Measurements from ENCODE around the gene AHSA1. TPM values are rescaled to one million over a fixed set of nuclear protein-coding genes. Genes with fewer than 3 reads are reported as not detected.

AHSA1 gene
- total and polyA plus RNA-seq, 8 donors, result 47.2 to 109 (median 77.5) TPM

DNA sequence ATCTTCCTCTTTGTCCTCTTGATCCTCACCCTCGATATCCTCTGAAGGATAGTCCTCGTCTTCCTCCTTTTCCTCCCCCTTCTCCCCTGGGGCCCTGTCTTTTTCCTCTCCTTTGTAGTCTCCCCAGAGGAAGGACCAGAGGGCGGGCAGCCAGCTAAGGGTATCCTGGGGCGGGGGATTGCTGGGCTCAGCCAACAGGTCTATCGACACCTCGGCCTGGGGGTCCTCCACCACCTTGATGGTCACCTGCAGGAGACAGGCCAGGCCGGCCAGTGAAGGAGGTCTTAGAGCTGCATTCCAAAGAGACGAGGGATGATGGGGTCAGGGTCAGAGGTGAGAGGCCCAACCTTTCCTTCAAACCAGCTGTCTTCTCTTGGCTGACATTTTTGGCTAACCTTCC, 24.5 kb downstream of the AHSA1 start:
- H3K36me3 ChIP-seq, result no peaks in the 10 kb centered on the region
- WGBS, 5 donors, result 75 to 83% (median 79%) methylated on average over 7 to 8 of the region's 8 CpGs

DNA sequence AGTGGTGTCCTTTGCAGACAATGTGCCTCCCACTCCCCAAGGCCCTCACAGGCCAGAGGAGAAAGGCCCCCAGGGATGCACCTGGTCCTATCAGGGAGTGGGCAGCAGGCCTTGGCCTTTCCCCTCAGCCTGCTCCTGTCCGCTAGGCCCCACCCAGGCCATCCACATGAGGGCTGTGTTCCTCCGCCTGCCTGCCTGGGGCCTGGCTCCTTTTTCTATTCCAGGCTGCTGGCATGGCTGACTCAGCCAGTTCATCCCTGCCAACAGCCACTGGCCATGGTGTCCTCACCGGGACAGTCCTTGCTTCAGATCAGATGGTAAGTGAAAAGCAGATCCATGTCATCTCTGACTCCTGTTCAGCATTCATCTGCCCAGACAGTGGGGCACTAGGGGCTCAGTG, 27.4 kb downstream of the AHSA1 start:
- intact Hi-C loops (cut with DNase I; ENCODE audit: low total_unique reads), result no loop called here
- no peak overlapping the region for H3K4me3 ChIP-seq
- WGBS, 5 donors, result 87 to 94% (median 90%) methylated on average over 3 of the region's 3 CpGs
- no peaks in the 10 kb centered on the region for H3K27me3 ChIP-seq
- no peak for DNase-seq
- no peak overlapping the region for H3K27ac ChIP-seq
- no peaks in the 10 kb centered on the region for H3K36me3 ChIP-seq
- no peak for TF ChIP-seq POLR2AphosphoS5 (IDR thresholded peaks at IDR 0.05)
- no peak for TF ChIP-seq EP300 (IDR thresholded peaks at IDR 0.05)
- no peak for TF ChIP-seq POLR2A (IDR thresholded peaks at IDR 0.05)
- TF ChIP-seq, protein P1, sequence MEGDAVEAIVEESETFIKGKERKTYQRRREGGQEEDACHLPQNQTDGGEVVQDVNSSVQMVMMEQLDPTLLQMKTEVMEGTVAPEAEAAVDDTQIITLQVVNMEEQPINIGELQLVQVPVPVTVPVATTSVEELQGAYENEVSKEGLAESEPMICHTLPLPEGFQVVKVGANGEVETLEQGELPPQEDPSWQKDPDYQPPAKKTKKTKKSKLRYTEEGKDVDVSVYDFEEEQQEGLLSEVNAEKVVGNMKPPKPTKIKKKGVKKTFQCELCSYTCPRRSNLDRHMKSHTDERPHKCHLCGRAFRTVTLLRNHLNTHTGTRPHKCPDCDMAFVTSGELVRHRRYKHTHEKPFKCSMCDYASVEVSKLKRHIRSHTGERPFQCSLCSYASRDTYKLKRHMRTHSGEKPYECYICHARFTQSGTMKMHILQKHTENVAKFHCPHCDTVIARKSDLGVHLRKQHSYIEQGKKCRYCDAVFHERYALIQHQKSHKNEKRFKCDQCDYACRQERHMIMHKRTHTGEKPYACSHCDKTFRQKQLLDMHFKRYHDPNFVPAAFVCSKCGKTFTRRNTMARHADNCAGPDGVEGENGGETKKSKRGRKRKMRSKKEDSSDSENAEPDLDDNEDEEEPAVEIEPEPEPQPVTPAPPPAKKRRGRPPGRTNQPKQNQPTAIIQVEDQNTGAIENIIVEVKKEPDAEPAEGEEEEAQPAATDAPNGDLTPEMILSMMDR (IDR thresholded peaks at IDR 0.05), result no peak
- H3K4me1 ChIP-seq, result no peaks in the 10 kb centered on the region
- no peaks in the 10 kb centered on the region for H3K9me3 ChIP-seq

More for the DNA sequence above, 24.5 kb downstream of the AHSA1 start:
- Histone ChIP-seq H3K9me3 (no peaks in the 10 kb centered on the region), H3K27me3 (no peaks in the 10 kb centered on the region), H3K27ac (no peak overlapping the region), H3K4me3 (no peak overlapping the region), H3K4me1 (no peaks in the 10 kb centered on the region)
- TF ChIP-seq POLR2AphosphoS5 (IDR thresholded peaks at IDR 0.05) (no peak), EP300 (IDR thresholded peaks at IDR 0.05) (no peak), POLR2A (IDR thresholded peaks at IDR 0.05) (no peak)
- TF ChIP-seq, protein P1 (IDR thresholded peaks at IDR 0.05), result no peak
- no peak for DNase-seq
- intact Hi-C loops (cut with DNase I; ENCODE audit: low total_unique reads), result no loop called here

DNA sequence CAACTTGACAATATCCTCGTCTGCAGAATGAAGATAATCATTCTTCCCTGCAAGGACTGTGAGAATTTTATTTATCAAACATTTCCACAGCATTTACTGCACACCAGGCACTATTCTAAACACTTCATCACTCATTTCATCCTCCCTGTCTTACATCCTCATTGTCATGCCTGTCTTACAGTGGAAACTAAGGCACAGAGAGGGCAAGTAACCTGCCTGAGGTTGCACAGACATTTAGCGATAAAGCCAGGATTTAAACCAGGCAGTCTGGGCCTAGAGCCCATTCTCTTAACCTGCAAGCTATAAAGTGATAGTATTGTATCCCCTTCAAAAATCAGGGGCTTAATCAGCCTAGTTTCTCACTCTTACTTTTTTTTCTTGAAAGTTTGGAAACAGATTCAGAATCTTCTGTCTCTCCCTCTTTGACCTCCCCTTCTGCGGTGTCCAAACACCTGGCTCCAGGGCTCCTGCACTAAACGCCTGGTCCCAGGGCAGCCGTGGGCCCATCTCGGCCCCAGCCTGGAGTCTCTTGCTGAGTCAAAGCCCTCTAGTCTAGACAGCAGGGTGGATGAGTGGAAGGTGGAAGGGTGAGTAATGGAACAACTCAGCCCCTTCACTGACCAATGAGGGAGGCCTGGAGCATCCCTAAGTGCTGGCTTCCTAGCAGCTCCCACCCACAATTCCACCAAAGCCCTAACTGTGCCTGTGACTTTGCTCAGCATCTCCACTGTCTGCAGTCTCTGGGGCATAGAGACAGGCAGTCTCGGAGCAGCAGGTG, 28.2 kb downstream of the AHSA1 start:
- intact Hi-C loops (cut with DNase I; ENCODE audit: low total_unique reads), result no loop called here
- H3K4me3 ChIP-seq, result no peak overlapping the region
- TF ChIP-seq POLR2AphosphoS5 (IDR thresholded peaks at IDR 0.05) (no peak), POLR2A (IDR thresholded peaks at IDR 0.05) (no peak), EP300 (IDR thresholded peaks at IDR 0.05) (no peak)
- TF ChIP-seq, protein P1 (IDR thresholded peaks at IDR 0.05), result no peak
- H3K4me1 ChIP-seq, result no peaks in the 10 kb centered on the region
- H3K27me3 ChIP-seq, result no peaks in the 10 kb centered on the region
- H3K36me3 ChIP-seq, result no peaks in the 10 kb centered on the region
- no peaks in the 10 kb centered on the region for H3K9me3 ChIP-seq
- 83 to 94% (median 89%) methylated on average over 7 of the region's 7 CpGs for WGBS, 5 donors
- no peak for DNase-seq
- H3K27ac ChIP-seq, result no peak overlapping the region

DNA sequence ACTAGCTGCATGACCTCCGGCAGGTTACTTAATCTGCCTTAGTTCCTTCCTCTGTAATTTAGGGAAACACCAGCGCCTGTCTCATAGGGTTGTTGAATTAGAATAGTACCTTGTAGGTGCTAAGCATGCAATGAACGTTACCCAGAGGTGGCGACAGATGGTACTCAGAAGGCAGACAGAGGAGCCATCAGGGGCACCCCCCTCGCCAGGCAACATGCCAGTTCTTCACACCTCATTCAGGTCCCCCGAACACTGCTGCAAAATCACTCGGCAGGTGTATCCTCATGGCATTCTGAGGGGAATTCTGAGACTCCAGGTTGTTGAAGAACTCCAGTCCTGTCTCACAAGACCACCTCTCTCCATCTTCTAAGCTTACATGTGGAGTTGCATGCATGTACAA, 30.7 kb downstream of the AHSA1 start:
- Histone ChIP-seq H3K9me3 (no peaks in the 10 kb centered on the region), H3K36me3 (no peaks in the 10 kb centered on the region), H3K4me1 (no peaks in the 10 kb centered on the region), H3K27ac (no peak overlapping the region), H3K27me3 (no peaks in the 10 kb centered on the region), H3K4me3 (no peak overlapping the region)
- TF ChIP-seq, protein P1 (IDR thresholded peaks at IDR 0.05), result no peak
- TF ChIP-seq EP300 (IDR thresholded peaks at IDR 0.05) (no peak), POLR2AphosphoS5 (IDR thresholded peaks at IDR 0.05) (no peak), POLR2A (IDR thresholded peaks at IDR 0.05) (no peak)
- no peak for DNase-seq
- intact Hi-C loops (cut with DNase I; ENCODE audit: low total_unique reads), result no loop called here
- 77 to 90% (median 85%) methylated on average over 7 of the region's 7 CpGs for WGBS, 5 donors
